BE2C (cell line): ENCODE measurements around the gene CXADR.

Experiments used
- DNase-seq: peaks from one replicate; pipeline ENCODE4 v3.0.0-alpha.2; 2020
- H3K27me3 ChIP-seq: fragments of 250-450 bp; sonication (Bioruptor Pico); 2 replicates; pipeline ENCODE4 v1.5.1; 2020; ENCODE audit warnings: mild to moderate bottlenecking
- H3K36me3 ChIP-seq: fragments of 250-450 bp; sonication (Bioruptor Pico); 2 replicates; pipeline ENCODE4 v1.5.1; 2020; ENCODE audit warnings: mild to moderate bottlenecking
- H3K4me1 ChIP-seq: fragments of 250-450 bp; sonication (Bioruptor Pico); 2 replicates; pipeline ENCODE4 v1.5.1; 2020
- H3K4me3 ChIP-seq: 2 replicates; pipeline ENCODE4 v1.5.1; 2011; ENCODE audit warnings: low read depth, low read length
- H3K9me3 ChIP-seq: fragments of 250-450 bp; sonication (Bioruptor Pico); 2 replicates; pipeline ENCODE4 v1.5.1; 2020
- TF ChIP-seq, protein P1 (sequence below): IDR thresholded peaks from 2 replicates; pipeline ENCODE4 v1.5.1; 2012; ENCODE audit warnings: mild to moderate bottlenecking, low read depth, low read length

The CXADR gene

DNA sequence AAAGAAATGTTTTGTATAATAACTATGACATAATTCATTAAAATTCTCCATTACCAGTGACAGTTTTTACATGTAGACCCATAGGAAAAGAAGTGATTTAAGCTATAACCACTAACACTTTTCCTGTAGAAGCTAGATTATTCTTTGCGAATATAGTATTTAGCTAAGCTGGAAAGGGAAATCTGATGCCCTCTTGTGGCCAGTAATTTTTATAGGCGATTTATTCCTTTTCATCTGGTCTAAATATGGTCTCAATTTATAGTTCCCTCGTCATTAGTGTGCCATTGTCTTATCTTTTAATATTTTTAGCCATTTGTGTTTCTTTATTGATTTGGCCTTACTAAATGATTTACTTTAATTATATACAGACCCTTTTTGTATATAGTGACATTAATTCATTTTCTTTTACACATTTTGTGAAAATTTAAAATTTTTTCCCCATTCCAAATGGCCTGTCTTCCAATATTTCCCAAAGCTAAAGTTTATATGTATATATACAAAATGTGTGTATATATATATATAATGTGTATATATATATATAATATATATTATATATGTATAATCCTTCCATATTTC lies 73.1 kb downstream of the CXADR start:
- Histone ChIP-seq H3K27me3 (no peaks in the 10 kb centered on the region), H3K36me3 (no peaks in the 10 kb centered on the region), H3K9me3 (no peaks in the 10 kb centered on the region), H3K4me3 (no peak overlapping the region), H3K4me1 (no peaks in the 10 kb centered on the region)
- TF ChIP-seq, protein P1, sequence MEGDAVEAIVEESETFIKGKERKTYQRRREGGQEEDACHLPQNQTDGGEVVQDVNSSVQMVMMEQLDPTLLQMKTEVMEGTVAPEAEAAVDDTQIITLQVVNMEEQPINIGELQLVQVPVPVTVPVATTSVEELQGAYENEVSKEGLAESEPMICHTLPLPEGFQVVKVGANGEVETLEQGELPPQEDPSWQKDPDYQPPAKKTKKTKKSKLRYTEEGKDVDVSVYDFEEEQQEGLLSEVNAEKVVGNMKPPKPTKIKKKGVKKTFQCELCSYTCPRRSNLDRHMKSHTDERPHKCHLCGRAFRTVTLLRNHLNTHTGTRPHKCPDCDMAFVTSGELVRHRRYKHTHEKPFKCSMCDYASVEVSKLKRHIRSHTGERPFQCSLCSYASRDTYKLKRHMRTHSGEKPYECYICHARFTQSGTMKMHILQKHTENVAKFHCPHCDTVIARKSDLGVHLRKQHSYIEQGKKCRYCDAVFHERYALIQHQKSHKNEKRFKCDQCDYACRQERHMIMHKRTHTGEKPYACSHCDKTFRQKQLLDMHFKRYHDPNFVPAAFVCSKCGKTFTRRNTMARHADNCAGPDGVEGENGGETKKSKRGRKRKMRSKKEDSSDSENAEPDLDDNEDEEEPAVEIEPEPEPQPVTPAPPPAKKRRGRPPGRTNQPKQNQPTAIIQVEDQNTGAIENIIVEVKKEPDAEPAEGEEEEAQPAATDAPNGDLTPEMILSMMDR = peak; percentile 66
- DNase-seq = peak; percentile 27

DNA sequence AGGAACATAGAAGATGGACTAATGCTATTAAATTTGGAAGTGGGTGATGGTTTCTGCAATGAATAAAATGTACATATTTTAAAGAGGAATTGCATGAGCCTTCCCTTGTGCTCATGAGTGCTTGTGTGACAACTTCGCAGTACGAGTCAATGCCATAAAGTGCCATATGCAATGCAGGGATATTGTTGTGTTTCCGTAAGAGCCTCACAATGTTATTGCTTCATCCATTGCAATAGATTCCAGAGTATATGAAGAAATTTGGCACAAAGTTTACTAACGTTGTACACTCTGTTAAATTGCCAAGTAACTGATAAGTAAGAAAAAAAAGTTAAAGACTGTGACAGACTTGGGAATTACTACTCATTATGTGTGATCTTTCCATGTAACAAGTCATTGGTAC lies 77.6 kb downstream of the CXADR start:
- Histone ChIP-seq H3K4me1 (no peaks in the 10 kb centered on the region), H3K36me3 (peaks cover 28% of the 10 kb centered on the region), H3K9me3 (no peaks in the 10 kb centered on the region), H3K4me3 (no peak overlapping the region), H3K27me3 (no peaks in the 10 kb centered on the region)
- TF ChIP-seq, protein P1 = no peak
- DNase-seq = no peak

DNA sequence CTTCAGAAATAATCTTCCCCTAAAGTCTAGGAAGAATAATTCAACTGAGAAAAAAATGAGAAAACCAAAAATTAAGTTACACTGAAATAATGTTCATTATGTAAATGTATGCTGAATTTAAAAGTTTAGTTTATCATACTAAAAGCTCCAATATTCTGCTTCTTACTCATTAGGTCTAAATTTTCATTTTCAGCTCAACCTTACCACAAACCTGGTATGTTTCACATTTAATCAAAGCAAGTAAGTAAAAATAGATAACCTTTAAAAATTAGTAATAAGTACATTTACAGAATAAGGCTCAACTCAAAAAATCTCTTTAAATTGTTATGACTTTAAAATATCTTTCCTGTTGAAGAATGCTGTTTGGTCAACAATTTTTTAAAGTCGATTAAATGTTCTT lies 84.8 kb downstream of the CXADR start:
- Histone ChIP-seq H3K36me3 (peaks cover 86% of the 10 kb centered on the region), H3K4me1 (no peaks in the 10 kb centered on the region), H3K9me3 (no peaks in the 10 kb centered on the region), H3K27me3 (no peaks in the 10 kb centered on the region), H3K4me3 (no peak overlapping the region)
- DNase-seq = no peak
- TF ChIP-seq, protein P1 = no peak

DNA sequence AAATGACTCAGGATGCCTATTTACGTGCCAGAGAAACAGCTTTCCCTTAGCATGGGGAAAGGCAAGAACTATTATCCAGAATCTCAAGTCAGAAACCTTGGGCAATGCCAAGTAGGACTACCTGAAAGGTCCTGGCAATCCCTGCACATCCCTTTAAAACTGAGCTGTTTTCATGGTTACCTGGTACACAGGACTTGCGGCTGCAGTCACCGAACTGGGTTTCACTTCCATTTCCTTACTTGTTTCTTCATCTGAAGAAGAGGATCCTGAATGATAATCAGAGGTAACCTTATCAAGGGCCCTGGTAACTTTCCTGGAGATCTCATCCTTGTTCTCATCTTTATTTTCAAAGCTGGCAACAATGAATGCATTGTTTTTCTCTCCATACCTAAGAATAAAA lies 85.6 kb downstream of the CXADR start:
- TF ChIP-seq, protein P1 = no peak
- no peak for DNase-seq
- no peaks in the 10 kb centered on the region for H3K4me1 ChIP-seq
- H3K27me3 ChIP-seq = no peaks in the 10 kb centered on the region
- peaks cover 86% of the 10 kb centered on the region for H3K36me3 ChIP-seq
- no peaks in the 10 kb centered on the region for H3K9me3 ChIP-seq
- no peak overlapping the region for H3K4me3 ChIP-seq

DNA sequence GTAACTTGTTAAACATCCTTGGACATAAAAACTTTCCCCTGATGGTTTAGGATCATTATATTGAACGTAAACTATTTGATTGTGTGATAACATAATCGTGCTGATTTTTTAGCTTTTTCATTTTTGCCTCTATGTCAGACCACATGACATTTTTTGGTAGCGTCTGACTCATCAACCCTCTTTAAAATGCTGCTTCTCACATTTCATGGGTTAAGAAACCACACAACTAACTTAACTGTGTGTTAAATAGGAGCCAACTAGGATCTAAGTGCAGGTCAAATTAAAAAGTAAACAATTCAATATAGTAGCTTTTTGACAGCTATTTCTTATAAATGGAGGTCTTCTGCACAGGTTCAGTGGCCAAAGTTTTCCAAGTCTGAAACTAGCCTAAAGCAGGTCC lies 90.0 kb downstream of the CXADR start:
- TF ChIP-seq, protein P1 = no peak

DNA sequence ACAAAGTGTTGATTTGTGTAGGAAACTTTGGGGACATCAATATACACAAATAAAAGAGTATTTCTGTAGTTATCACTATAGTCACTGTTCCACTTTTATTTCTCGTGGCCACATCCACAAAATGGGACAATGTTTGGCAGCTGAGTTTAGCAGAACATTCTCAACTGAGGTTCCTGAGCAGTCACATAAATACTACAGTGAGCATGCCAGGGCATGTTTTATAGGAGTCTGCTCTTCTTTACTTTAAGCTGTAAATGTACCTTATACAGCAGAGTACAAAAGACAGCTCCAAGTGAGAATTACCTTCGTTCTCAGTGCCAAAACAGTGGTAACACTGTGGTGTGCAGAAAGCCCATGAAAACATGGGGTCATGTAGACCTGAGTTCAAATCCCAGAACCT lies 94.8 kb downstream of the CXADR start:
- TF ChIP-seq, protein P1 = no peak
- Histone ChIP-seq H3K27me3 (no peaks in the 10 kb centered on the region), H3K4me3 (no peak overlapping the region), H3K36me3 (peaks cover 58% of the 10 kb centered on the region), H3K9me3 (no peaks in the 10 kb centered on the region; the same call in 1 of the 2 replicates), H3K4me1 (no peaks in the 10 kb centered on the region)
- no peak for DNase-seq

More for the DNA sequence above, 90.0 kb downstream of the CXADR start:
- Histone ChIP-seq H3K36me3 (peaks cover 96% of the 10 kb centered on the region), H3K27me3 (no peaks in the 10 kb centered on the region), H3K4me1 (no peaks in the 10 kb centered on the region), H3K9me3 (no peaks in the 10 kb centered on the region), H3K4me3 (no peak overlapping the region)
- no peak for DNase-seq
